CD8-positive, alpha-beta memory T cell (primary cell): ENCODE measurements around the gene LRP3. TPM values are rescaled to one million over a fixed set of nuclear protein-coding genes. Genes with fewer than 3 reads are reported as not detected.
"Not testable (repeated sequence)": the region's sequence is repeated elsewhere in the genome, so short reads cannot be mapped to it uniquely, and the experiment has no call there.

Experiments used
- CTCF ChIA-PET: fragments of 350-600 bp; sonication (Branson Sonifier 250); formaldehyde crosslinking; loops from one replicate; lab custom pipeline; 2021; ENCODE audit warnings: antibody characterized with exemption; lab: Charles Lee
- POLR2A ChIA-PET: fragments of 350-600 bp; sonication (Branson Sonifier 250); formaldehyde crosslinking; loops from one replicate; lab custom pipeline; 2021; ENCODE audit warnings: antibody characterized with exemption; lab: Charles Lee
- DNase-seq, 5 donors: peaks; one replicate each; pipeline versions ENCODE4 v3.0.0 to v3.0.0-alpha.2; 2020 to 2022; ENCODE audit warnings: mixed read lengths in 1 of 5
- H3K27ac ChIP-seq: one replicate; pipeline ENCODE4 v1.7.0; 2013; ENCODE audit warnings: low read depth, mild to moderate bottlenecking, low read length, moderate library complexity
- H3K27me3 ChIP-seq: 2 replicates; pipeline ENCODE4 v1.7.0; 2013; ENCODE audit warnings: low read length, mild to moderate bottlenecking; ENCODE audit not compliant: insufficient read depth, poor library complexity, severe bottlenecking
- H3K36me3 ChIP-seq: 2 replicates; pipeline ENCODE4 v1.7.0; 2013; ENCODE audit warnings: mild to moderate bottlenecking, low read length, moderate library complexity; ENCODE audit not compliant: insufficient read depth
- H3K4me1 ChIP-seq: 2 replicates; pipeline ENCODE4 v1.7.0; 2013; ENCODE audit warnings: mild to moderate bottlenecking, low read length, moderate library complexity; ENCODE audit not compliant: insufficient read depth
- H3K4me3 ChIP-seq: 2 replicates; pipeline ENCODE4 v1.7.0; 2013; ENCODE audit warnings: mild to moderate bottlenecking, low read length
- H3K9me3 ChIP-seq: 2 replicates; pipeline ENCODE4 v1.7.0; 2013; ENCODE audit warnings: mild to moderate bottlenecking, low read length
- H3K27ac Mint-ChIP-seq, 8 donors: one replicate each; pipeline ENCODE4 v1.8.0; 2020 to 2021; ENCODE audit warnings: mixed read lengths in 8 of 8, mild to moderate bottlenecking in 6 of 8, inconsistent platforms in 3 of 8, moderate library complexity in 3 of 8
- H3K27me3 Mint-ChIP-seq, 2 donors: one replicate each; pipeline ENCODE4 v1.8.0; 2020 to 2021; ENCODE audit warnings: mixed read lengths in 2 of 2, mild to moderate bottlenecking in 1 of 2, moderate library complexity in 1 of 2
- H3K36me3 Mint-ChIP-seq, 3 donors: one replicate each; pipeline ENCODE4 v1.8.0; 2020 to 2021; ENCODE audit warnings: mixed read lengths in 3 of 3, inconsistent platforms in 1 of 3, mild to moderate bottlenecking in 1 of 3
- H3K4me1 Mint-ChIP-seq, 3 donors: one replicate each; pipeline ENCODE4 v1.8.0; 2020 to 2021; ENCODE audit warnings: mixed read lengths in 3 of 3, inconsistent platforms in 1 of 3, mild to moderate bottlenecking in 1 of 3
- H3K4me3 Mint-ChIP-seq, 7 donors: one replicate each; pipeline ENCODE4 v1.8.0; 2020 to 2021; ENCODE audit warnings: mixed read lengths in 7 of 7, mild to moderate bottlenecking in 6 of 7, moderate library complexity in 4 of 7, inconsistent platforms in 2 of 7
- H3K9me3 Mint-ChIP-seq, 5 donors: one replicate each; pipeline ENCODE4 v1.8.0; 2020 to 2022; ENCODE audit warnings: mixed read lengths in 5 of 5, mild to moderate bottlenecking in 3 of 5, moderate library complexity in 2 of 5, inconsistent platforms in 1 of 5
- polyA plus RNA-seq: library from polyadenylated mRNA; unstranded; fragments of 300-500 nt; fragmentation: Illumina TruSeq; gene quantifications from one replicate; pipeline ENCODE4 v1.2.3, GENCODE V29; 2021
- total RNA-seq, 2 experiments: library from RNA; stranded (reverse); gene quantifications; one replicate each; pipeline ENCODE4 v1.2.3, GENCODE V29; 2021

Gene LRP3, protein sequence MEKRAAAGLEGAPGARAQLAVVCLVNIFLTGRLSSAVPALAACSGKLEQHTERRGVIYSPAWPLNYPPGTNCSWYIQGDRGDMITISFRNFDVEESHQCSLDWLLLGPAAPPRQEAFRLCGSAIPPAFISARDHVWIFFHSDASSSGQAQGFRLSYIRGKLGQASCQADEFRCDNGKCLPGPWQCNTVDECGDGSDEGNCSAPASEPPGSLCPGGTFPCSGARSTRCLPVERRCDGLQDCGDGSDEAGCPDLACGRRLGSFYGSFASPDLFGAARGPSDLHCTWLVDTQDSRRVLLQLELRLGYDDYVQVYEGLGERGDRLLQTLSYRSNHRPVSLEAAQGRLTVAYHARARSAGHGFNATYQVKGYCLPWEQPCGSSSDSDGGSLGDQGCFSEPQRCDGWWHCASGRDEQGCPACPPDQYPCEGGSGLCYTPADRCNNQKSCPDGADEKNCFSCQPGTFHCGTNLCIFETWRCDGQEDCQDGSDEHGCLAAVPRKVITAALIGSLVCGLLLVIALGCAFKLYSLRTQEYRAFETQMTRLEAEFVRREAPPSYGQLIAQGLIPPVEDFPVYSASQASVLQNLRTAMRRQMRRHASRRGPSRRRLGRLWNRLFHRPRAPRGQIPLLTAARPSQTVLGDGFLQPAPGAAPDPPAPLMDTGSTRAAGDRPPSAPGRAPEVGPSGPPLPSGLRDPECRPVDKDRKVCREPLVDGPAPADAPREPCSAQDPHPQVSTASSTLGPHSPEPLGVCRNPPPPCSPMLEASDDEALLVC
- total RNA-seq (under 1 TPM in 1 of 2 experiments, not detected in 1; 0.24 TPM), polyA plus RNA-seq (not detected)

DNA sequence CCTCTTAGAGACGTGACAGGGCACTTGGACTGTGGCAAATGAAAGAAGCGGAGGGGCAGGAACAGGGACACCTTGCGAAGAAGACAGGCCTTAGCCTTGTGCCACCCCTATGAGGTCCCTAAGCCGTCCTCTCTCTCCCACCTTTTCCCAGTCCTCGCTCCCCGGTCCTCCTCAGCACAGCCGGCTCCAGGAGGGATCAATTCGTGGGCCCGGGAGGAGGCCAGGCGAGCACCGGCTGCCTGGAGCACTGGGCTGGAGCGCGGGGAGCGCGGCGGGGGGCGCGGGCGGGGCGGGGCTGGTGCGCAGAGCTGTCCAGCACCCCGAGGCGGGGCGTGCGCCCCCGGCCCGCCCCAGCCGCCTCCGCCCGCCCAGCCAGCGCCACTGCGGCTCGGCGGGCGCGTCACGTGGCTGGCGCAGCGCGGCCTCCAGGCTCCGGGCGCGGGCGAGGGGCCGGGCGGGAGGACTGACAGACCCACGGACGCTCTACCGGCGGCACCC is at the start of gene LRP3:
Gene LRP3, plus strand, starts transcription at position 466 of the 498 bp plus-strand sequence. CDS start 456 bp downstream, outside the sequence.
- Histone ChIP-seq H3K4me1 (no peaks in the 10 kb centered on the region), H3K27me3 (peaks cover 20% of the 10 kb centered on the region), H3K36me3 (no peaks in the 10 kb centered on the region), H3K27ac (no peak within 1 kb of the TSS), H3K9me3 (no peaks in the 10 kb centered on the region), H3K4me3 (no peak within 1 kb of the TSS)
- Mint-ChIP-seq H3K4me1 (peaks cover 0 to 9% (median 6%) of the 10 kb centered on the region in 3 donors), H3K27me3 (peaks cover 34 to 39% of the 10 kb centered on the region in 2 donors), H3K4me3 (peak within 1 kb of the TSS in 6 of 7 donors; percentile 10 to 65 (median 40)), H3K9me3 (no peaks in the 10 kb centered on the region), H3K27ac (no peak within 1 kb of the TSS), H3K36me3 (no peaks in the 10 kb centered on the region)
- POLR2A ChIA-PET, result no interaction called here
- CTCF ChIA-PET, result no interaction called here
- peak in 1 of 5 donors; percentile 18 for DNase-seq

DNA sequence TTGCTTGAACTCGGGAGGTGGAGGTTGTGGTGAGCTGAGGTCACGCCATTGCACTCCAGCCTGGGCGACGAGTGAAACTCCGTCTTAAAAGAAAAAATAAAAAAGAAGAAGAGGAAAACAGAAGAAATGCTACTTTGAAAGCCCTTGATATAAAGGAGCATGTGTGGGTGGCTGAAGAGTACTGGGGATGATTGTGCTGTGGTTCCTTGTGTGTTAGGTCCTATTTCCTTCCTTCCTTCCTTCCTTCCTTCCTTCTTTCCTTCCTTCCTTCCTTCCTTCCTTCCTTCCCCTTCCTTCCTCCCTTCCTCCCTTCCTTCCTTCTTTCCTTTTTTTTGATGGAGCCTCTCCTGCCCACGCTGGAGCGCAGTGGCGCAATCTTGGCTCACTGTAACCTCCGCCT is 47.9 kb upstream of the LRP3 start:
- no peak overlapping the region for H3K27ac ChIP-seq
- peaks cover 5 to 6% (median 5%) of the 10 kb centered on the region in 3 donors for H3K4me1 Mint-ChIP-seq
- H3K27ac Mint-ChIP-seq, result peak overlapping the region in 1 of 8 donors; percentile 83
- POLR2A ChIA-PET, result no interaction called here
- peaks cover 5 to 11% of the 10 kb centered on the region in 2 donors for H3K27me3 Mint-ChIP-seq
- no peaks in the 10 kb centered on the region for H3K9me3 ChIP-seq
- no peak overlapping the region for H3K4me3 ChIP-seq
- DNase-seq, result no peak
- CTCF ChIA-PET, result interaction anchor here (0.8 kb wide), 2 partner anchors 17 to 38 kb away, joined by 3 read pairs; no protein-coding TSS in a partner anchor
- H3K4me3 Mint-ChIP-seq, result no peak overlapping the region
- H3K9me3 Mint-ChIP-seq, result no peaks in the 10 kb centered on the region
- H3K27me3 ChIP-seq, result no peaks in the 10 kb centered on the region
- no peaks in the 10 kb centered on the region for H3K36me3 Mint-ChIP-seq
- no peaks in the 10 kb centered on the region for H3K4me1 ChIP-seq
- H3K36me3 ChIP-seq, result no peaks in the 10 kb centered on the region

DNA sequence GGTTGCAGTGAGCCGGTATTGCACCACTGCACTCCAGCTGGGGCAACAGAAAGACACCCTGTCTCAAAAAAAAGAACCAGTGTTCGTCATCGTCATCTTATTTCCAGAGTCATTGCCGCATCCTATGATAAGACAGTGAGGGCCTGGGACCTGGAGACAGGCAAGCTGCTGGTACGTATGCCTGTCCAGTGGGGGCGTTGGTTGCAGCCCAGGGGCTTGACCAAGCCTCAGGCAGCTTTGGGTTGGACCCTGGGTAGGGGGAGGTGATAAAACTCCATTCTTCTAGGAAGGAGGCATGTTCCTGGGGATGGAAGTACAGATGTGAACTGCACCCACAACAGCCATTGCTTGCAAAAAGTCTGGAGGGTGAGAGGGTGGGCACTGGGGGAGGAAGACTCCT is 46.6 kb upstream of the LRP3 start:
- CTCF ChIA-PET, result interaction anchor here (1.0 to 2.8 kb wide), 4 partner anchors 9 to 39 kb away, joined by 3 to 11 read pairs (median 6); no protein-coding TSS in a partner anchor
- Mint-ChIP-seq H3K27me3 (peaks cover 5% of the 10 kb centered on the region in 2 donors), H3K9me3 (no peaks in the 10 kb centered on the region), H3K36me3 (no peaks in the 10 kb centered on the region), H3K4me1 (peaks cover 5 to 6% (median 5%) of the 10 kb centered on the region in 3 donors), H3K4me3 (no peak overlapping the region), H3K27ac (peak overlapping the region in 1 of 8 donors; percentile 29)
- H3K27me3 ChIP-seq, result no peaks in the 10 kb centered on the region
- POLR2A ChIA-PET, result no interaction called here
- H3K27ac ChIP-seq, result no peak overlapping the region
- no peak for DNase-seq
- no peak overlapping the region for H3K4me3 ChIP-seq
- H3K9me3 ChIP-seq, result no peaks in the 10 kb centered on the region
- H3K4me1 ChIP-seq, result no peaks in the 10 kb centered on the region
- no peaks in the 10 kb centered on the region for H3K36me3 ChIP-seq

DNA sequence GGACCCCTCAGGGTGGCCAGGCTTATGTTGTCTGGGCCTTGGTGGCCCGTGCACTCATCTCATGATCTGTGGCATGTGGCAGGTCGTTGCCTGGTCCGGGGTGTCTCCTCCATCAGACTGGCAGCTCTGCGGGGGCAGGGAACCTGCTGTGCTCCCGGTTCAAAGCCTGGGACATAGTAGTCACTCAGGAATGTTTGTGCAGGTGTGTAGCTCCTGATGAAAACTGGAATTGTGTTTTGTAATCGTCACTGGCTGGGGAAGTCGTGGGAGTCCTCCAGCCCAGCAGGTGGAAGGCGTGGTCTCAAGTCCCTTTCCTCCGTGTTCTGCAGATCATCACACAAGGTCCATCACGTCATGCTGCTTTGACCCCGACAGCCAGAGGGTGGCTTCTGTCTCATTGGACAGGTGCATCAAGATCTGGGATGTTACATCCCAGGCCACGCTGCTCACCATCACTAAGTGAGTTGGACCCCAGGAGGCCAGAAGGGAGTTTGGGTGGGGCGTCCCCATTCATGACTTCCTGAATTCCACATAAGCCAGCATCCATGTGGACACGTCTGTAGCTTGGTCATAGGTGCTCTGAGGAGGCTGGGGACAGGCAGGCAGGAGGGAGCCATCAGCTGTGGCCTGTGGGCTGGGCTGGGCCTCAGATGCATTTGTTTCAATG is 43.1 kb upstream of the LRP3 start:
- Histone ChIP-seq H3K4me3 (no peak overlapping the region), H3K27ac (no peak overlapping the region), H3K4me1 (no peaks in the 10 kb centered on the region), H3K27me3 (no peaks in the 10 kb centered on the region), H3K36me3 (no peaks in the 10 kb centered on the region), H3K9me3 (no peaks in the 10 kb centered on the region)
- ChIA-PET CTCF (interaction anchor here (1.7 kb wide), 1 partner anchor 259 kb away, joined by 3 read pairs; no protein-coding TSS in a partner anchor), POLR2A (no interaction called here)
- DNase-seq, result no peak
- peak overlapping the region in 1 of 8 donors; percentile 56 for H3K27ac Mint-ChIP-seq
- no peak overlapping the region for H3K4me3 Mint-ChIP-seq
- no peaks in the 10 kb centered on the region for H3K9me3 Mint-ChIP-seq
- no peaks in the 10 kb centered on the region for H3K4me1 Mint-ChIP-seq
- no peaks in the 10 kb centered on the region for H3K36me3 Mint-ChIP-seq
- peaks cover 0 to 3% of the 10 kb centered on the region in 2 donors for H3K27me3 Mint-ChIP-seq

DNA sequence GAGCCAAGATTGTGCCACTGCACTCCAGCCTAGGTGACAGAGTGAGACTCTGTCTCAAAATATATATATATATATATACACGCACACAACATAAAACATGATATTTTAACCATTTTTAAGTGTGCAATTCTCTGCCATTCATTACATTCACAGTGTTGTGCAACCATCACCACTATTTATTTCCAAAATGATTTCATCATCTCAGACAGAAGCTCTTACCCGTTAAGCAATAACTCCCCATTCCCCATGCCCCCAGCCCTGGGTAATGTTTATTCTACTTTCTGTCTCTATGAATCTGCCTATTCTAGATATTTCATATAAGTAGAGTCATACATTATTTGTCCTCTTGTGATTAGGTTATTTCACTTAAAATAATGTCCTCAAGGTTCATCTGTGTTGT is 42.0 kb upstream of the LRP3 start:
- Histone ChIP-seq H3K36me3 (no peaks in the 10 kb centered on the region), H3K4me3 (no peak overlapping the region), H3K27me3 (no peaks in the 10 kb centered on the region), H3K4me1 (no peaks in the 10 kb centered on the region), H3K27ac (no peak overlapping the region), H3K9me3 (no peaks in the 10 kb centered on the region)
- no peaks in the 10 kb centered on the region for H3K36me3 Mint-ChIP-seq
- ChIA-PET POLR2A (no interaction called here), CTCF (interaction anchor here (1.7 kb wide), 1 partner anchor 257 kb away, joined by 3 read pairs; no protein-coding TSS in a partner anchor)
- no peaks in the 10 kb centered on the region for H3K9me3 Mint-ChIP-seq
- H3K4me3 Mint-ChIP-seq, result no peak overlapping the region
- peaks cover 0 to 1% of the 10 kb centered on the region in 2 donors for H3K27me3 Mint-ChIP-seq
- no peak for DNase-seq
- H3K27ac Mint-ChIP-seq, result peak overlapping the region in 1 of 8 donors; percentile 62
- no peaks in the 10 kb centered on the region for H3K4me1 Mint-ChIP-seq

DNA sequence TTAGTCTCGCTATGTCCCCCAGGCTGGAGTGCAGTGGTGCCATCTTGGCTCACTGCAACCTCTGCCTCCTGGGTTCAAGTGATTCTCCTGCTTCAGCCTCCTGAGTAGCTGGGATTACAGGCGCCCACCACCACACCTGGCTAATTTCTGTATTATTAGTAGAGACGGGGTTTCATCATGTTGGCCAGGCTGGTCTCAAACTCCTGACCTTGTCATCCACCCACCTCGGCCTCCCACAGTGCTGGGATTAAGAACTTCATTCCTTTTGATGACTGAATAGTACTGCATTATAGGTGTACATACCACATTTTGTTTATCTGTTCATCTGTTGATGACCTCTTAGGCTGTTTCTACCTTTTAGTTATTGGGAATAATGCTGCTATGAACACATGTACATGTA is 41.5 kb upstream of the LRP3 start:
- H3K27me3 ChIP-seq, H3K9me3 Mint-ChIP-seq, H3K27ac ChIP-seq, H3K4me3 ChIP-seq, H3K36me3 ChIP-seq, H3K4me3 Mint-ChIP-seq, H3K4me1 ChIP-seq, POLR2A ChIA-PET, H3K4me1 Mint-ChIP-seq, H3K9me3 ChIP-seq, H3K27me3 Mint-ChIP-seq, DNase-seq, H3K36me3 Mint-ChIP-seq: not testable (repeated sequence)
- CTCF ChIA-PET, result interaction anchor here (0.8 to 1.7 kb wide), 2 partner anchors 24 to 257 kb away, joined by 3 read pairs; no protein-coding TSS in a partner anchor
- peak overlapping the region in 1 of 8 donors; percentile 23 for H3K27ac Mint-ChIP-seq

DNA sequence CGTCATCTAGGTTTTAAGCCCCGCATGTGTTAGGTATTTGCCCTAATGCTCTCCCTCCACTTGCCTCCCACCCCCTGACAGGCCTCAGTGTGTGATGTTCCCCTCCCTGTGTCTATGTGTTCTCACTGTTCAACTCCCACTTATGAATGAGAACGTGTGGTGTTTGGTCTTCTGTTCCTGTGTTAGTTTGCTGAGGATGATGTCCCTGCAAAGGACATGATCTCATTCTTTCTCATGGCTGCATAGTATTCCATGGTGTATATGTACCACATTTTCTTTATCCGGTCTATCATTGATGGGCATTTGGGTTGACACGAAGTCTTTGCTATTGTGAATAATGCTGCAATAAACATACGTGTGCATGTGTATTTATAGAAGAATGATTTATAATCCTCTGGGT is 39.8 kb upstream of the LRP3 start:
- H3K27me3 ChIP-seq, H3K36me3 ChIP-seq, H3K9me3 ChIP-seq, POLR2A ChIA-PET, H3K27me3 Mint-ChIP-seq, H3K4me3 ChIP-seq, H3K4me3 Mint-ChIP-seq, H3K27ac ChIP-seq, DNase-seq, H3K36me3 Mint-ChIP-seq, H3K9me3 Mint-ChIP-seq: not testable (repeated sequence)
- Mint-ChIP-seq H3K4me1 (peaks cover 9 to 15% (median 12%) of the 10 kb centered on the region in 3 donors), H3K27ac (peak overlapping the region in 1 of 8 donors; percentile 32)
- peaks cover 11% of the 10 kb centered on the region for H3K4me1 ChIP-seq
- CTCF ChIA-PET, result interaction anchor here (1.3 to 2.1 kb wide), 2 partner anchors 10 to 29 kb away, joined by 4 to 8 read pairs; no protein-coding TSS in a partner anchor
